Esophagus squamous epithelium (tissue), 5 donors: ENCODE data around the gene KIF17. TPM values are rescaled to one million over a fixed set of nuclear protein-coding genes. Genes with fewer than 3 reads are reported as not detected.
A peak's percentile ranks its signal among the peaks of the same experiment; 100 is the strongest.

Experiments used
- DNase-seq: peaks from one replicate; lab custom pipeline; 2025; lab: John Stamatoyannopoulos, UW
- H3K27ac ChIP-seq, 4 donors: fragments of 200-600 bp; sonication (generic); one replicate each; pipeline ENCODE4 v1.5.1; 2016 to 2019; ENCODE audit warnings: mild to moderate bottlenecking in 1 of 4
- H3K27me3 ChIP-seq, 4 donors: fragments of 200-600 bp; sonication (generic); 1 replicate in 3 of 4; 2 replicates in 1 of 4; pipeline versions ENCODE4 v1.5.1 to v1.6.0; 2017 to 2021; ENCODE audit warnings: antibody characterized with exemption in 1 of 4
- H3K36me3 ChIP-seq, 3 donors: fragments of 200-600 bp; sonication (generic); one replicate each; pipeline ENCODE4 v1.5.1; 2016 to 2019
- H3K4me1 ChIP-seq, 3 donors: fragments of 200-600 bp; sonication (generic); one replicate each; pipeline ENCODE4 v1.5.1; 2017 to 2019
- H3K4me3 ChIP-seq, 4 donors: fragments of 200-600 bp; sonication (generic); 1 replicate in 3 of 4; 2 replicates in 1 of 4; pipeline ENCODE4 v1.5.1; 2016 to 2019; ENCODE audit warnings: mild to moderate bottlenecking in 2 of 4, moderate library complexity in 1 of 4
- H3K9me3 ChIP-seq, 3 donors: fragments of 200-600 bp; sonication (generic); one replicate each; pipeline ENCODE4 v1.5.1; 2016 to 2019
- CTCF ChIP-seq, 6 experiments: fragments of 450-650 bp in 4 of 6; fragments of 200-600 bp in 2 of 6; sonication (generic) in 2 of 6; IDR thresholded peaks; one replicate each; pipeline ENCODE4 v1.5.1; 2016 to 2019; ENCODE audit warnings: antibody characterized with exemption in 6 of 6, mild to moderate bottlenecking in 4 of 6, moderate library complexity in 4 of 6
- POLR2A ChIP-seq, 4 donors: fragments of 450-650 bp; IDR thresholded peaks; one replicate each; pipeline ENCODE4 v1.6.1; 2017; ENCODE audit warnings: antibody characterized with exemption in 4 of 4, mild to moderate bottlenecking in 4 of 4, moderate library complexity in 3 of 4
- WGBS, 2 donors: methylation state at CpG; one replicate each; pipeline ENCODE4 v1.1.5; 2018; 5-methylcytosine and 5-hydroxymethylcytosine counted together
- intact Hi-C: fragments of 100-400 bp; cut with DNase I; formaldehyde crosslinking; loops from one replicate; pipeline ENCODE4 v1.15.0; 2022
- total RNA-seq, 4 donors: library from RNA; depleted of rRNA; stranded (reverse); fragments of >200 nt; gene quantifications; one replicate each; pipeline ENCODE4 v1.1.0, GENCODE V29; 2016
- donor health status: DM: yes; HTN: yes; CAD: no.

KIF17 gene
- total RNA-seq, 4 donors from 2014 or later = 0.57 to 1.9 (median 0.85) TPM; not detected in 1

- Histone ChIP-seq H3K4me1 (no peaks in the 10 kb centered on the region), H3K36me3 (peaks cover 19 to 99% (median 53%) of the 10 kb centered on the region in 3 donors), H3K27me3 (no peaks in the 10 kb centered on the region), H3K4me3 (no peak overlapping the region), H3K9me3 (no peaks in the 10 kb centered on the region), H3K27ac (no peak overlapping the region)
- no peak for TF ChIP-seq CTCF (IDR thresholded peaks at IDR 0.05)
- TF ChIP-seq POLR2A (IDR thresholded peaks at IDR 0.05) = no peak
- intact Hi-C loops = no loop called here
- DNase-seq = no peak
- WGBS, 2 donors = 75 to 81% methylated on average over 13 to 14 of the region's 14 CpGs
Measured at GRCh38 chr1:20645414-20645813, 72.4 kb downstream of the KIF17 start.

DNA sequence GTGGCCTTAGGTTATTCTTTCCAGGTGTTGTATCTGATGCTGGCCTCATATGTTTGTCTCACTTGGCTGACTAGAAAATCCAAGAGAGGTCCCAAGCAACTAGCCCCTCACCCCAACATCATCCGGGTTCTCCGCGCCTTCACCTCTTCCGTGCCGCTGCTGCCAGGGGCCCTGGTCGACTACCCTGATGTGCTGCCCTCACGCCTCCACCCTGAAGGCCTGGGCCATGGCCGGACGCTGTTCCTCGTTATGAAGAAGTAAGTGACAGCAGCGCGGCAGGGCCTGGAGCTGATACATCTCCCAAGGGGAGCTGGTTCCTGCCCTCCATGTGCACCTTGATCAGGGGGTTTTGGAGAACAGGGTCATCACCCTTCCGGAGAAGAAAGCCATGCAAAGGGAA lies 73.4 kb downstream of the KIF17 start:
- 92 to 94% methylated on average over 12 to 13 of the region's 13 CpGs for WGBS, 2 donors
- Histone ChIP-seq H3K4me1 (no peaks in the 10 kb centered on the region), H3K36me3 (peaks cover 24 to 99% (median 48%) of the 10 kb centered on the region in 3 donors), H3K27me3 (no peaks in the 10 kb centered on the region), H3K27ac (no peak overlapping the region), H3K4me3 (no peak overlapping the region), H3K9me3 (no peaks in the 10 kb centered on the region)
- DNase-seq = no peak
- intact Hi-C loops = loop anchor here (5.0 kb wide), 1 partner anchor 122 kb away; no protein-coding TSS in a partner anchor
- TF ChIP-seq CTCF (IDR thresholded peaks at IDR 0.05) = no peak
- TF ChIP-seq POLR2A (IDR thresholded peaks at IDR 0.05) = no peak

DNA sequence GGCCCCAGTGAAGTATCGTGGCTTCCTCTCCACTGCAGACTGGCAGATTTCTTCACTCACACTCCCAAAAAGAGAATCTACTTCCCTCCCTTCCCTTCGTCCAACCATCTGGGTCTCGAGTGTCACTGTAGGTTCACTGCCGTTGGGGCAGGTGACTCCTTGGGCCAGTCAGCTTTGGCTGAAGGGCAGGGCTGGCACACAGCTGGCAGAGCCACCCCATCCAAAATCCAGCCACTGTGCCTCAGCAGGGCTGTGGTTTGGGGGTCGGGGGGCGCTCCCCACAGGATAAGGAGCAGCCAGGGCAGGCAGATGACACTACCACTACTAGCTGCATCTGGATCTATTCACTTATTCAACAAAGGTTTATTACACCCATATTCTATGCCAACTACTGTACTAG lies 74.7 kb downstream of the KIF17 start:
- TF ChIP-seq POLR2A (IDR thresholded peaks at IDR 0.05) = no peak
- TF ChIP-seq CTCF (IDR thresholded peaks at IDR 0.05) = no peak
- WGBS, 2 donors = 56 to 77% methylated on average over 4 of the region's 6 CpGs

GRCh38 chr1:20641975-20642374 lies 75.8 kb downstream of the KIF17 start:
- 68 to 93% methylated on average over 2 to 8 of the region's 10 CpGs for WGBS, 2 donors
- intact Hi-C loops = loop anchor here (5.0 kb wide), 1 partner anchor 120 kb away; no protein-coding TSS in a partner anchor
- no peak overlapping the region for H3K27ac ChIP-seq
- H3K4me1 ChIP-seq = no peaks in the 10 kb centered on the region
- no peak for TF ChIP-seq CTCF (IDR thresholded peaks at IDR 0.05)
- no peak for TF ChIP-seq POLR2A (IDR thresholded peaks at IDR 0.05)
- H3K27me3 ChIP-seq = no peaks in the 10 kb centered on the region
- H3K4me3 ChIP-seq = no peak overlapping the region
- DNase-seq = no peak
- no peaks in the 10 kb centered on the region for H3K9me3 ChIP-seq
- H3K36me3 ChIP-seq = peaks cover 23 to 99% (median 55%) of the 10 kb centered on the region in 3 donors

More for the DNA sequence above, 74.7 kb downstream of the KIF17 start:
- DNase-seq = no peak
- H3K4me1 ChIP-seq = no peaks in the 10 kb centered on the region
- H3K27ac ChIP-seq = no peak overlapping the region
- no peaks in the 10 kb centered on the region for H3K27me3 ChIP-seq
- H3K36me3 ChIP-seq = peaks cover 22 to 99% (median 49%) of the 10 kb centered on the region in 3 donors
- intact Hi-C loops = loop anchor here (5.0 kb wide), 1 partner anchor 121 kb away; no protein-coding TSS in a partner anchor
- H3K4me3 ChIP-seq = no peak overlapping the region
- no peaks in the 10 kb centered on the region for H3K9me3 ChIP-seq

DNA sequence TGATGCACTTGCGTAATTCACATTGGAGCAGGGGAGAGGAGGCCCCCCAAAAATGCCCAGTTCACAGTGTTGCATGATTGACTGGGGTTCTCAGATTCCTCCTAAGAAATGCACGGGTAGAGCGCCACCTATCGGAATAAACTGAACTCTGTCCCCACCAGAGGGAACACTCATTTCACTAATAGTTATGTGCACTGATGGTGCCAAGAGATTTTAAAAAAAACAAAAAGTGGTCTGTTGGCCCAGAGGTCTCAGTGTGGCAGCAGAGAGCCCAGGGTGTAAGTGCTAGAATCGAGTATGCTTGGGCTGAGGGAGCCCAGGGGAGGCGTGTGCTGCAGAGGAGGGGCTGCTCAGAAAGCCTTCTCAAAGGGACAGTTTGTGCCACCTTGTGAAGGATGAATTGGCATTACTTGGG lies 77.6 kb downstream of the KIF17 start:
- Histone ChIP-seq H3K4me3 (no peak overlapping the region), H3K36me3 (peaks cover 21 to 85% (median 48%) of the 10 kb centered on the region in 3 donors), H3K4me1 (peaks cover under 1 to 9% (median 5%) of the 10 kb centered on the region in 3 donors), H3K27me3 (no peaks in the 10 kb centered on the region), H3K9me3 (no peaks in the 10 kb centered on the region), H3K27ac (no peak overlapping the region)
- no peak for DNase-seq
- TF ChIP-seq CTCF (IDR thresholded peaks at IDR 0.05) (peak; percentile 66 to 85 (median 76)), POLR2A (IDR thresholded peaks at IDR 0.05) (no peak)
- WGBS, 2 donors = 21 to 55% methylated on average over 2 to 6 of the region's 6 CpGs
- intact Hi-C loops = loop anchor here (5.0 kb wide), 1 partner anchor 118 kb away; no protein-coding TSS in a partner anchor
